Endothelial cell of umbilical vein (primary cell): Measurements from ENCODE around the gene ABCD1. TPM values are rescaled to one million over a fixed set of nuclear protein-coding genes. Genes with fewer than 3 reads are reported as not detected.

Source experiments
- BruUV-seq: library from RNA; stranded (reverse); fragments of 400-500 nt; replicated peaks from 2 replicates; lab custom pipeline; 2021; lab: Mats Ljungman, UMichigan
- CTCF ChIA-PET: fragments of 300-600, 350-600 bp; sonication (Branson Sonifier 250); formaldehyde crosslinking; loops from one replicate; lab custom pipeline; 2021; ENCODE audit warnings: antibody characterized with exemption, inconsistent platforms; lab: Charles Lee
- POLR2A ChIA-PET: fragments of 300-600, 350-600 bp; sonication (Branson Sonifier 250); formaldehyde crosslinking; loops from one replicate; lab custom pipeline; 2021; ENCODE audit warnings: antibody characterized with exemption, inconsistent platforms; lab: Charles Lee
- DNase-seq: peaks from one replicate; pipeline ENCODE4 v3.0.0-alpha.2; 2011; ENCODE audit warnings: low read depth, low spot score
- FAIRE-seq: peaks from 2 replicates; lab custom pipeline; 2011; peaks lifted over from hg19 to GRCh38; lab: Jason Lieb, UNC
- H2AFZ ChIP-seq: 2 replicates; pipeline ENCODE4 v1.6.0; 2012; ENCODE audit warnings: low read depth, low read length, control low read depth, inconsistent platforms
- H3K27ac ChIP-seq: 2 replicates; pipeline ENCODE4 v1.5.1; 2011; ENCODE audit warnings: low read depth, mild to moderate bottlenecking, control low read depth, low read length, moderate library complexity; ENCODE audit not compliant: insufficient read depth
- H3K27me3 ChIP-seq, 2 experiments: 2 replicates each; pipeline versions ENCODE4 v1.6.0 to v1.6.1; 2011; ENCODE audit warnings: low read length in 2 of 2, mixed read lengths in 1 of 2; ENCODE audit not compliant: control insufficient read depth in 2 of 2, insufficient read depth in 2 of 2
- H3K36me3 ChIP-seq, 2 experiments: 2 replicates in 1 of 2; 3 replicates in 1 of 2; pipeline ENCODE4 v1.5.1; 2011; ENCODE audit warnings: low read length in 2 of 2, mild to moderate bottlenecking in 1 of 2, moderate library complexity in 1 of 2; ENCODE audit not compliant: control insufficient read depth in 2 of 2, insufficient read depth in 2 of 2; ENCODE audit errors: extremely low read depth in 1 of 2
- H3K4me1 ChIP-seq: 3 replicates; pipeline ENCODE4 v1.5.1; 2011; ENCODE audit warnings: mild to moderate bottlenecking, low read length; ENCODE audit not compliant: control insufficient read depth, insufficient read depth; ENCODE audit errors: extremely low read depth
- H3K4me2 ChIP-seq: 2 replicates; pipeline ENCODE4 v1.6.1; 2011; ENCODE audit warnings: low read length, control low read depth, mixed read lengths; ENCODE audit not compliant: insufficient read depth
- H3K4me3 ChIP-seq, 3 experiments: fragments of 200-600 bp in 1 of 3; sonication (generic), shearing (Covaris generic) in 1 of 3; replicated peaks in 1 of 3; 2 replicates each; pipeline ENCODE4 v1.5.1; 2011 to 2016; ENCODE audit warnings: control low read depth in 3 of 3, low read length in 3 of 3, mild to moderate bottlenecking in 2 of 3, inconsistent platforms in 1 of 3, low read depth in 1 of 3, moderate library complexity in 1 of 3; ENCODE audit not compliant: insufficient read depth in 1 of 3
- H3K79me2 ChIP-seq: 2 replicates; pipeline ENCODE4 v1.6.0; 2012; ENCODE audit warnings: low read length, inconsistent platforms; ENCODE audit not compliant: control insufficient read depth, insufficient read depth
- H3K9ac ChIP-seq: replicated peaks from 2 replicates; pipeline ENCODE3; 2011; ENCODE audit warnings: low read length, control low read depth; ENCODE audit not compliant: insufficient read depth; ENCODE audit errors: extremely low read depth
- H3K9me1 ChIP-seq: replicated peaks from 3 replicates; pipeline ENCODE4 v1.6.0; 2011; ENCODE audit warnings: mild to moderate bottlenecking, low read length; ENCODE audit not compliant: control insufficient read depth, insufficient read depth; ENCODE audit errors: extremely low read depth
- H3K9me3 ChIP-seq: replicated peaks from 2 replicates; pipeline ENCODE4 v1.5.1; 2012; ENCODE audit warnings: low read length, inconsistent platforms; ENCODE audit not compliant: control insufficient read depth, insufficient read depth
- H4K20me1 ChIP-seq: replicated peaks from 2 replicates; pipeline ENCODE3; 2011; ENCODE audit warnings: mild to moderate bottlenecking, low read length; ENCODE audit not compliant: control insufficient read depth, insufficient read depth; ENCODE audit errors: extremely low read depth
- CTCF ChIP-seq, 2 donors: IDR thresholded peaks; 1 replicate in 1 of 2; 2 replicates in 1 of 2; pipeline ENCODE4 v1.5.1; 2011; ENCODE audit warnings: low read length in 2 of 2, mild to moderate bottlenecking in 2 of 2, moderate library complexity in 2 of 2, control low read depth in 1 of 2, inconsistent platforms in 1 of 2, low read depth in 1 of 2; ENCODE audit not compliant: insufficient read depth in 1 of 2; ENCODE audit errors: extremely low read depth in 1 of 2
- EZH2 ChIP-seq: IDR thresholded peaks from 2 replicates; pipeline ENCODE4 v1.6.1; 2012; ENCODE audit warnings: borderline replicate concordance, low read depth, mild to moderate bottlenecking, moderate library complexity, low read length, inconsistent platforms; ENCODE audit not compliant: severe bottlenecking
- FOS ChIP-seq: IDR thresholded peaks from 2 replicates; pipeline ENCODE4 v1.6.1; 2011; ENCODE audit warnings: mild to moderate bottlenecking, low read length, moderate library complexity, borderline replicate concordance; ENCODE audit not compliant: insufficient read depth
- GATA2 ChIP-seq: IDR thresholded peaks from 2 replicates; pipeline ENCODE4 v1.7.0; 2011; ENCODE audit warnings: low read depth, mild to moderate bottlenecking, moderate library complexity, mixed read lengths, low read length; ENCODE audit not compliant: insufficient read length, insufficient read depth
- JUN ChIP-seq: IDR thresholded peaks from 2 replicates; pipeline ENCODE4 v1.6.1; 2011; ENCODE audit warnings: borderline replicate concordance, low read depth; ENCODE audit not compliant: insufficient read length, insufficient read depth
- MAX ChIP-seq: IDR thresholded peaks from 2 replicates; pipeline ENCODE4 v1.6.1; 2011; ENCODE audit not compliant: insufficient read depth, insufficient read length
- MYC ChIP-seq: IDR thresholded peaks from one replicate; pipeline ENCODE4 v1.6.1; 2011; ENCODE audit warnings: mild to moderate bottlenecking, low read depth, low read length
- POLR2A ChIP-seq: IDR thresholded peaks from 2 replicates; pipeline ENCODE4 v1.6.1; 2012; ENCODE audit warnings: low read depth, mild to moderate bottlenecking, control low read depth, low read length
- POLR2AphosphoS5 ChIP-seq: IDR thresholded peaks from 2 replicates; pipeline ENCODE4 v1.6.1; 2012; ENCODE audit warnings: low read depth, mild to moderate bottlenecking, control low read depth, low read length, moderate library complexity; ENCODE audit not compliant: insufficient read depth
- dilution Hi-C: fragments of 300-500 bp; cut with MboI; formaldehyde crosslinking; loops from one replicate; pipeline ENCODE4 v1.15.0; 2019; ENCODE audit warnings: low sequenced_read_pairs; ENCODE audit not compliant: extremely low pct_ligation_motif_present
- intact Hi-C: fragments of 100-400 bp; cut with micrococcal nuclease; formaldehyde crosslinking; loops from one replicate; pipeline ENCODE4 v1.10.0; 2022
- polyA plus RNA-seq, 4 experiments: library from polyadenylated mRNA; depleted of rRNA in 3 of 4; stranded (reverse) in 3 of 4; unstranded in 1 of 4; fragments of >200 nt; gene quantifications; 2 replicates each; pipeline versions ENCODE4 v1.2.1 to v1.2.3, GENCODE V29; 2011 to 2012; ENCODE audit warnings: missing spikeins in 1 of 4
- total RNA-seq: library from RNA; stranded (reverse); gene quantifications from 2 replicates; pipeline ENCODE4 v1.2.3, GENCODE V29; 2021

ABCD1 gene
- total and polyA plus RNA-seq, 2 donors (not counting 3 experiments of a cell fraction or from before 2014, with no cell fraction given): 9.1 to 12.9 TPM

GRCh38 chrX:153739754-153740486 lies 15.3 kb downstream of the ABCD1 start:
- CTCF ChIA-PET: no interaction called here
- intact Hi-C loops: no loop called here

More at GRCh38 chrX:153739754-153740486, 15.3 kb downstream of the ABCD1 start:
- DNase-seq (no peak), FAIRE-seq (no peak)
- no peaks in the 10 kb centered on the region for H3K27me3 ChIP-seq
- dilution Hi-C loops: no loop called here
- no peak overlapping the region for H3K27ac ChIP-seq
- BruUV-seq: no TSS peak
- POLR2A ChIA-PET: no interaction called here
- no peaks in the 10 kb centered on the region for H3K9me1 ChIP-seq
- H3K4me2 ChIP-seq: no peak overlapping the region
- TF ChIP-seq MYC: no peak
- TF ChIP-seq MAX: no peak
- no peak for TF ChIP-seq GATA2
- TF ChIP-seq POLR2A: no peak
- no peak for TF ChIP-seq JUN
- no peak for TF ChIP-seq CTCF (IDR thresholded peaks at IDR 0.05; ENCODE audit: extremely low read depth in 1 of 2, insufficient read depth in 1 of 2, low read depth in 1 of 2, low read length in 2 of 2)
- TF ChIP-seq EZH2: no peak
- TF ChIP-seq POLR2AphosphoS5: no peak
- no peak for TF ChIP-seq FOS
- H3K4me1 ChIP-seq: no peaks in the 10 kb centered on the region
- no peaks in the 10 kb centered on the region for H4K20me1 ChIP-seq
- H3K9me3 ChIP-seq: no peaks in the 10 kb centered on the region
- H3K79me2 ChIP-seq: no peaks in the 10 kb centered on the region
- H2AFZ ChIP-seq: no peak overlapping the region
- H3K9ac ChIP-seq: no peak overlapping the region
- H3K36me3 ChIP-seq: no peaks in the 10 kb centered on the region
- H3K4me3 ChIP-seq: no peak overlapping the region
